ENCODE measurements around the gene VTI1A. TPM values are rescaled to one million over a fixed set of nuclear protein-coding genes. Genes with fewer than 3 reads are reported as not detected.

Gene VTI1A
- total RNA-seq, 1 experiment from 2014 or later = 18.1 TPM

- CTCF ChIA-PET = no interaction called here
- no peaks in the 10 kb centered on the region for H3K9me2 ChIP-seq (ENCODE audit: insufficient read depth)
- no peak overlapping the region for H3K27ac ChIP-seq
- no TSS peak for BruUV-seq (replicated peaks)
- TF ChIP-seq EZH2 (IDR thresholded peaks at IDR 0.05; ENCODE audit: low read depth) (no peak), CTCF (conservative IDR thresholded peaks at IDR 0.05) (no peak)
- DNase-seq = no peak
- H3K79me2 ChIP-seq (ENCODE audit: low read depth) = no peaks in the 10 kb centered on the region
- no peak overlapping the region for H2AFZ ChIP-seq
- no peaks in the 10 kb centered on the region for H3K36me3 ChIP-seq (ENCODE audit: low read depth)
- POLR2A ChIA-PET (ENCODE audit: unreplicated experiment) = no interaction called here
- no peak overlapping the region for H3K4me3 ChIP-seq
- H3K27me3 ChIP-seq (ENCODE audit: insufficient read depth, low read depth) = no peaks in the 10 kb centered on the region
- intact Hi-C loops (cut with micrococcal nuclease; ENCODE audit: unreplicated experiment) = loop anchor here (10.0 kb wide), 1 partner anchor 444 kb away; no protein-coding TSS in a partner anchor
- no peaks in the 10 kb centered on the region for H4K20me1 ChIP-seq (ENCODE audit: insufficient read depth)
- H3K4me1 ChIP-seq (replicated peaks; ENCODE audit: insufficient read depth) = no peaks in the 10 kb centered on the region
- no peaks in the 10 kb centered on the region for H3K9me3 ChIP-seq (ENCODE audit: insufficient read depth, low read depth)
- H3K4me2 ChIP-seq = no peak overlapping the region
- no peaks in the 10 kb centered on the region for H3F3A ChIP-seq (ENCODE audit: insufficient read depth, low read depth)
These were observed 233.6 kb downstream of the VTI1A start for GRCh38 chr10:112680586-112680985.

- TF ChIP-seq EZH2 (IDR thresholded peaks at IDR 0.05; ENCODE audit: low read depth) = no peak
- no peak for TF ChIP-seq CTCF (conservative IDR thresholded peaks at IDR 0.05)
- H3K27ac ChIP-seq = no peak overlapping the region
- no peaks in the 10 kb centered on the region for H4K20me1 ChIP-seq (ENCODE audit: insufficient read depth)
- CTCF ChIA-PET = no interaction called here
- no peak overlapping the region for H2AFZ ChIP-seq
- no peaks in the 10 kb centered on the region for H3F3A ChIP-seq (ENCODE audit: insufficient read depth, low read depth)
- BruUV-seq (replicated peaks) = no TSS peak
- no peaks in the 10 kb centered on the region for H3K9me2 ChIP-seq (ENCODE audit: insufficient read depth)
- intact Hi-C loops (cut with micrococcal nuclease; ENCODE audit: unreplicated experiment) = loop anchor here (10.0 kb wide), 1 partner anchor 437 kb away; no protein-coding TSS in a partner anchor
- H3K36me3 ChIP-seq (ENCODE audit: low read depth) = no peaks in the 10 kb centered on the region
- no peak overlapping the region for H3K4me2 ChIP-seq
- no peak for DNase-seq
- no peaks in the 10 kb centered on the region for H3K4me1 ChIP-seq (replicated peaks; ENCODE audit: insufficient read depth)
- H3K9me3 ChIP-seq (ENCODE audit: insufficient read depth, low read depth) = no peaks in the 10 kb centered on the region
- H3K27me3 ChIP-seq (ENCODE audit: insufficient read depth, low read depth) = no peaks in the 10 kb centered on the region
- no peak overlapping the region for H3K4me3 ChIP-seq
- POLR2A ChIA-PET (ENCODE audit: unreplicated experiment) = no interaction called here
- H3K79me2 ChIP-seq (ENCODE audit: low read depth) = no peaks in the 10 kb centered on the region
These were observed 240.6 kb downstream of the VTI1A start for GRCh38 chr10:112687647-112688046.

- Histone ChIP-seq H3K79me2 (ENCODE audit: low read depth) (no peaks in the 10 kb centered on the region), H2AFZ (no peak overlapping the region), H3K4me2 (no peak overlapping the region), H3K9me3 (ENCODE audit: insufficient read depth, low read depth) (no peaks in the 10 kb centered on the region), H3K9me2 (ENCODE audit: insufficient read depth) (no peaks in the 10 kb centered on the region), H3K27me3 (ENCODE audit: insufficient read depth, low read depth) (no peaks in the 10 kb centered on the region), H3F3A (ENCODE audit: insufficient read depth, low read depth) (no peaks in the 10 kb centered on the region), H4K20me1 (ENCODE audit: insufficient read depth) (no peaks in the 10 kb centered on the region), H3K36me3 (ENCODE audit: low read depth) (no peaks in the 10 kb centered on the region), H3K27ac (no peak overlapping the region), H3K4me3 (no peak overlapping the region), H3K4me1 (replicated peaks; ENCODE audit: insufficient read depth) (no peaks in the 10 kb centered on the region)
- intact Hi-C loops (cut with micrococcal nuclease; ENCODE audit: unreplicated experiment) = loop anchor here (10.0 kb wide), 1 partner anchor 435 kb away; no protein-coding TSS in a partner anchor
- TF ChIP-seq CTCF (conservative IDR thresholded peaks at IDR 0.05) (no peak), EZH2 (IDR thresholded peaks at IDR 0.05; ENCODE audit: low read depth) (no peak)
- BruUV-seq (replicated peaks) = no TSS peak
- ChIA-PET POLR2A (ENCODE audit: unreplicated experiment) (no interaction called here), CTCF (no interaction called here)
- peak in 1 of 2 experiments; percentile 14 for DNase-seq
These were observed 242.5 kb downstream of the VTI1A start for GRCh38 chr10:112689327-112690072.
